ENCODE measurements around the gene TBCD. TPM values are rescaled to one million over a fixed set of nuclear protein-coding genes. Genes with fewer than 3 reads are reported as not detected.
A peak's percentile ranks its signal among the peaks of the same experiment; 100 is the strongest.

Gene TBCD
- total RNA-seq, 2 donors from 2014 or later = 38.9 to 74.8 TPM

- TF ChIP-seq CTCF (IDR thresholded peaks at IDR 0.05) (no peak), POLR2A (IDR thresholded peaks at IDR 0.05) (no peak)
- ATAC-seq (no peak), DNase-seq (peak in 1 of 4 donors; percentile 5)
- Histone ChIP-seq H3K36me3 (replicated peaks in 1 of 2; ENCODE audit: insufficient read depth in 1 of 2, low read depth in 2 of 2) (peaks cover 0 to 8% of the 10 kb centered on the region in 2 donors), H3K4me1 (no peaks in the 10 kb centered on the region), H3K9me3 (no peaks in the 10 kb centered on the region), H3K27me3 (no peaks in the 10 kb centered on the region), H3K27ac (no peak overlapping the region), H3K4me3 (no peak overlapping the region)
- intact Hi-C loops (cut with DNase I) = no loop called here
- 90 to 97% methylated on average over 5 to 10 of the region's 10 CpGs for WGBS, 2 donors
Observed at GRCh38 chr17:82936768-82937171, 184.9 kb downstream of the TBCD start.

DNA sequence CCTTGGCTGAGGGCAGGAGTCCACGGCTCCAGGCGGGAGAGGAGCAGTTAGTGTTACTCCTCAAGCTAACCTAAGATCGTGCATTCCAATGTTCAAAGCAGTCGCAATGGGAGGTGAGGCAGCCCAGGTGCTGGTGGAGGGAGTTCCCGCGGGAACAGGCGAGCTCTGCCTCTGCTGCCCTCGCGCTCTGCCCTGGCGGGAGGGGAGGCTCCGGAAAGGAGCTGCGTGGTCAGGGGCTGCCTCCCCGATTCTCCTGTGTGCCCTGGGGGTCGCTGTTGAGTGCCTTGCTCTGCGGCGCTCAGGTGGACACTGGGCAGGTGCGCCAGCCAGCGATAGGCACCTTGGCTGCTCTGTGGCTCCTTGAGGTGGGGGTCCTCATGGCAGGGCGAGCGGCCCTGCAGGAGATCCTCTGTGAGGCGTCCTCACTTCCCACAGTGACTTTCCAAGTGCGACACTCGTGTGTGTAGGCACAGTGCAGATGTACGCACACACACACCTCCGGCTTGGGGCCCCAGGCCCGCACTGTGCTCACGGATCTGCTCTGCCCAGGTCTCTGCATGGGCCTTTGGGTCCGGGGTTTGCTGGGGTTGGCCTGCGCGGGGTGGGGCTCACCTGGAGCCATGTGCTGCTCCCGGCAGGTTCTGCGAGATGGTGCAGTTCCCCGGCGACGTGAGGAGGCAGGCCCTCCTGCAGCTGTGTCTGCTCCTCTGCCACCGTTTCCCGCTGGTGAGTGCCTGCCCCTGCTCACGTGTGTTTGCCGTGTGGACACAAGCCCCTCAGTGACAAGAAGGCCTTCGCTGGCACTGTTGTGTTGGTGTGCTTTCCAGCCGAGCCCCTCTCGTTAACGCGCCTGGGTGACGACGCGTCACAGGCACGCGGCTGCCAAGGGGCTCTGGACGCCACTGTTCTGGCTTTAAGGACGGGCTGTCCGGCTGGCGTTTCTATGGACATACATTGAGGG, 185.8 kb downstream of the TBCD start:
- ATAC-seq (no peak), DNase-seq (peak in 1 of 4 donors; percentile 8)
- H3K36me3 ChIP-seq (replicated peaks in 1 of 2; ENCODE audit: insufficient read depth in 1 of 2, low read depth in 2 of 2) = peaks cover 5 to 8% of the 10 kb centered on the region in 2 donors
- WGBS, 2 donors = 89 to 92% methylated on average over 5 to 53 of the region's 53 CpGs
- intact Hi-C loops (cut with DNase I) = no loop called here
- no peak for TF ChIP-seq POLR2A (IDR thresholded peaks at IDR 0.05)
- TF ChIP-seq CTCF (IDR thresholded peaks at IDR 0.05) = no peak
- H3K9me3 ChIP-seq = no peaks in the 10 kb centered on the region
- H3K27ac ChIP-seq = no peak overlapping the region
- H3K4me3 ChIP-seq = no peak overlapping the region
- no peaks in the 10 kb centered on the region for H3K4me1 ChIP-seq
- no peaks in the 10 kb centered on the region for H3K27me3 ChIP-seq

GRCh38 chr17:82938486-82938872, 186.6 kb downstream of the TBCD start:
- Histone ChIP-seq H3K27me3 (no peaks in the 10 kb centered on the region), H3K4me1 (no peaks in the 10 kb centered on the region), H3K27ac (no peak overlapping the region), H3K9me3 (no peaks in the 10 kb centered on the region), H3K4me3 (no peak overlapping the region), H3K36me3 (replicated peaks in 1 of 2; ENCODE audit: insufficient read depth in 1 of 2, low read depth in 2 of 2) (peaks cover 6 to 14% of the 10 kb centered on the region in 2 donors)
- intact Hi-C loops (cut with DNase I) = no loop called here
- DNase-seq (peak in 1 of 4 donors; percentile 1), ATAC-seq (no peak)
- WGBS, 2 donors = 88 to 94% methylated on average over 7 to 8 of the region's 8 CpGs
- TF ChIP-seq CTCF (IDR thresholded peaks at IDR 0.05) (no peak), POLR2A (IDR thresholded peaks at IDR 0.05) (no peak)

DNA sequence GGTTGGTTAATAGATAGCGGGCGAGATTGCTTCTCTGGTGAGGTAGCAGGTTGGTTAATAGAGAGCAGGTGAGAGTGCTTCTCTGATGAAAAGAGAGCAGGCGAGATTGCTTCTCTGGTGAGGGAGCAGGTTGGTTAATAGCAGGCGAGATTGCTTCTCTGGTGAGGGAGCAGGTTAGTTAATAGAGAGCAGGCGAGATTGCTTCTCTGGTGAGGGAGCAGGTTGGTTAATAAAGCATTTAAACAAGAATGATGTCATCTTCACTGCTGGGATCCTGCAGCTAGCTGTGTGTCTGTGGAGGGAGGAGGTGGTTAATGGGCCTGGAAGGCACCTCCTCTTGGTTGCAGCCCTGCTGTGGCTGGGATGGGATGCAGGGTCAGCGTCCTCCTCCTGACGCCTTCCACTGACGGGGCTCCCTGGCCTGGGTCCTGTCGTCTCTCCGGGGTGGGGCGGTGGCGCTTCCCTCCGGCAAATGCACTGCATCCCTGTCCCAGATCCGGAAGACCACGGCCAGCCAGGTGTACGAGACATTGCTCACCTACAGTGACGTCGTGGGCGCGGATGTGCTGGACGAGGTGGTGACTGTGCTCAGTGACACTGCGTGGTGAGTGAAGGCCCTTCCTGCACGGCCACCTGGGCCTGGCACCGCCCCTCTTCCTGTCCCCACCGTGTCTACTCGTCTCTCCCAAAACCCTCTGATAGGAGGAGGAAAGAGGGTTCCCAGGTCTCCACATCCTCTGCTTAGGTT, 187.2 kb downstream of the TBCD start:
- WGBS, 2 donors = 86 to 88% methylated on average over 18 to 26 of the region's 26 CpGs
- H3K36me3 ChIP-seq (replicated peaks in 1 of 2; ENCODE audit: insufficient read depth in 1 of 2, low read depth in 2 of 2) = peaks cover 6 to 14% of the 10 kb centered on the region in 2 donors
- no peak for TF ChIP-seq CTCF (IDR thresholded peaks at IDR 0.05)
- H3K27me3 ChIP-seq = no peaks in the 10 kb centered on the region
- H3K27ac ChIP-seq = no peak overlapping the region
- intact Hi-C loops (cut with DNase I) = no loop called here
- H3K4me3 ChIP-seq = no peak overlapping the region
- ATAC-seq (peak; percentile 34), DNase-seq (peak in 1 of 4 donors; percentile 5)
- no peaks in the 10 kb centered on the region for H3K9me3 ChIP-seq
- H3K4me1 ChIP-seq = no peaks in the 10 kb centered on the region
